ENCODE results near the gene CEACAM19.
A peak's percentile ranks its signal among the peaks of the same experiment; 100 is the strongest.
"Not testable (repeated sequence)": the region's sequence is repeated elsewhere in the genome, so short reads cannot be mapped to it uniquely, and the experiment has no call there.

CEACAM19 gene

GRCh38 chr19:44671400-44671799 is at the start of gene CEACAM19:
CEACAM19 (plus strand) TSS chr19:44671482; CDS start chr19:44671932, 450 bp downstream.
- DNase-seq (ENCODE audit: low spot score) = no peak

- DNase-seq (ENCODE audit: low spot score) = peak; percentile 77
Measured at GRCh38 chr19:44623080-44623479, 48.2 kb upstream of the CEACAM19 start.

- no peak for DNase-seq (ENCODE audit: low spot score)
Measured at GRCh38 chr19:44623626-44624025, 47.7 kb upstream of the CEACAM19 start.

- DNase-seq (ENCODE audit: low spot score) = no peak
Measured at GRCh38 chr19:44624840-44625354, 46.4 kb upstream of the CEACAM19 start.

- DNase-seq (ENCODE audit: low spot score) = not testable (repeated sequence)
Measured at GRCh38 chr19:44625637-44626036, 45.6 kb upstream of the CEACAM19 start.

- peak; percentile 82 for DNase-seq (ENCODE audit: low spot score)
Measured at GRCh38 chr19:44626048-44626624, 45.1 kb upstream of the CEACAM19 start.

GRCh38 chr19:44627631-44628030 is 43.7 kb upstream of the CEACAM19 start:
- DNase-seq (ENCODE audit: low spot score) = no peak

GRCh38 chr19:44628793-44629192 is 42.5 kb upstream of the CEACAM19 start:
- DNase-seq (ENCODE audit: low spot score) = no peak

- DNase-seq (ENCODE audit: low spot score) = not testable (repeated sequence)
Measured at GRCh38 chr19:44631611-44632010, 39.7 kb upstream of the CEACAM19 start.

GRCh38 chr19:44634058-44634457 is 37.2 kb upstream of the CEACAM19 start:
- DNase-seq (ENCODE audit: low spot score) = not testable (repeated sequence)

GRCh38 chr19:44634785-44635184 is 36.5 kb upstream of the CEACAM19 start:
- DNase-seq (ENCODE audit: low spot score) = no peak

GRCh38 chr19:44635581-44636438 is 35.5 kb upstream of the CEACAM19 start:
- peak; percentile 37 for DNase-seq (ENCODE audit: low spot score)

GRCh38 chr19:44636439-44637389 is 34.6 kb upstream of the CEACAM19 start:
- DNase-seq (ENCODE audit: low spot score) = no peak

- DNase-seq (ENCODE audit: low spot score) = no peak
Measured at GRCh38 chr19:44637390-44637764, 33.9 kb upstream of the CEACAM19 start.

- no peak for DNase-seq (ENCODE audit: low spot score)
Measured at GRCh38 chr19:44640518-44640917, 30.8 kb upstream of the CEACAM19 start.

GRCh38 chr19:44641501-44642265 is 29.6 kb upstream of the CEACAM19 start:
- DNase-seq (ENCODE audit: low spot score) = no peak

GRCh38 chr19:44642377-44642776 is 28.9 kb upstream of the CEACAM19 start:
- no peak for DNase-seq (ENCODE audit: low spot score)

- DNase-seq (ENCODE audit: low spot score) = peak; percentile 93
Measured at GRCh38 chr19:44643605-44644401, 27.5 kb upstream of the CEACAM19 start, which contains the start of gene PVR. PVR (plus strand) TSS chr19:44643910; CDS start chr19:44644097, 187 bp downstream.

- peak; percentile 53 for DNase-seq (ENCODE audit: low spot score)
Measured at GRCh38 chr19:44644402-44645016, 26.8 kb upstream of the CEACAM19 start.

Data from hepatic stellate cell (primary cell).